Stimulated activated CD4-positive, alpha-beta T cell treated with anti-CD3 and anti-CD28 coated beads, Interleukin-1b, Interleukin-23, amount 100 ng/mL, for 48 hours (primary cell): Measurements from ENCODE around the gene DGAT2.
"Not testable (repeated sequence)": the region's sequence is repeated elsewhere in the genome, so short reads cannot be mapped to it uniquely, and the experiment has no call there.

Source experiments
- DNase-seq: peaks from one replicate; pipeline ENCODE4 v3.0.0-alpha.2; 2020

Gene DGAT2, protein sequence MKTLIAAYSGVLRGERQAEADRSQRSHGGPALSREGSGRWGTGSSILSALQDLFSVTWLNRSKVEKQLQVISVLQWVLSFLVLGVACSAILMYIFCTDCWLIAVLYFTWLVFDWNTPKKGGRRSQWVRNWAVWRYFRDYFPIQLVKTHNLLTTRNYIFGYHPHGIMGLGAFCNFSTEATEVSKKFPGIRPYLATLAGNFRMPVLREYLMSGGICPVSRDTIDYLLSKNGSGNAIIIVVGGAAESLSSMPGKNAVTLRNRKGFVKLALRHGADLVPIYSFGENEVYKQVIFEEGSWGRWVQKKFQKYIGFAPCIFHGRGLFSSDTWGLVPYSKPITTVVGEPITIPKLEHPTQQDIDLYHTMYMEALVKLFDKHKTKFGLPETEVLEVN

DNA sequence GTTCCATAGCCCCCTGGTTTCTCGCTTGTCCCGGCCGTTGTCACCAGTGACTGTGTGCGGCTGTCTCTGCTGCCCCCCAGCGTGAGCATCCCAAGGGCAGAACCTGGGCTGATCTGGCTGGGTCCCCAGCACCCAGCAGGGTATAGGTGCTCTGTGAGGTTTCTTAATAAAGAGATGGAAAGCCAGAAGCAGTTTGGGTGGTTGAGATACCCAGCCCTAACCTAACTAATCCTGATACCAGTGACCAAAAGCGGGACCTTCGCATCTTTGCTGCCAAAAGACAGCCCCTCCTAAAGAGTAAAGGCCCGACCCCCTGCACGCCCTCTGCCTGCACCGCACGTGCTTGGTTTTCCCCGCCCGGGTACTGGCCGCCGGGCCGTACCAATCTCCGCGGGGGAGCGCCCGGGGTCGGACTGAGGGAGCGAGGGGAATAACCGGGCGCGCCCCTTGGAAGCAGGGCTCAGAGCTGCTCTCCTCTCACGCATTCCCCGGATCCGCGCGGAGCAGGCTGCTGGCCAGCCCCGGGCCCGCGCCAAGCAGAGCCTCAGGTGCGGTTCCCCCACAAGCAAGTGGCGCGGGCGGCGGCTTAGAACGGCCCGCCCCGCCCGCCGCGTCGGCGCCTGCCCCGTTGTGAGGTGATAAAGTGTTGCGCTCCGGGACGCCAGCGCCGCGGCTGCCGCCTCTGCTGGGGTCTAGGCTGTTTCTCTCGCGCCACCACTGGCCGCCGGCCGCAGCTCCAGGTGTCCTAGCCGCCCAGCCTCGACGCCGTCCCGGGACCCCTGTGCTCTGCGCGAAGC is at the start of gene DGAT2:
Gene DGAT2 (plus strand): TSS at position 667 of the 797 bp plus-strand sequence. CDS start 214 bp downstream, outside the sequence.
- peak; percentile 67 for DNase-seq

DNA sequence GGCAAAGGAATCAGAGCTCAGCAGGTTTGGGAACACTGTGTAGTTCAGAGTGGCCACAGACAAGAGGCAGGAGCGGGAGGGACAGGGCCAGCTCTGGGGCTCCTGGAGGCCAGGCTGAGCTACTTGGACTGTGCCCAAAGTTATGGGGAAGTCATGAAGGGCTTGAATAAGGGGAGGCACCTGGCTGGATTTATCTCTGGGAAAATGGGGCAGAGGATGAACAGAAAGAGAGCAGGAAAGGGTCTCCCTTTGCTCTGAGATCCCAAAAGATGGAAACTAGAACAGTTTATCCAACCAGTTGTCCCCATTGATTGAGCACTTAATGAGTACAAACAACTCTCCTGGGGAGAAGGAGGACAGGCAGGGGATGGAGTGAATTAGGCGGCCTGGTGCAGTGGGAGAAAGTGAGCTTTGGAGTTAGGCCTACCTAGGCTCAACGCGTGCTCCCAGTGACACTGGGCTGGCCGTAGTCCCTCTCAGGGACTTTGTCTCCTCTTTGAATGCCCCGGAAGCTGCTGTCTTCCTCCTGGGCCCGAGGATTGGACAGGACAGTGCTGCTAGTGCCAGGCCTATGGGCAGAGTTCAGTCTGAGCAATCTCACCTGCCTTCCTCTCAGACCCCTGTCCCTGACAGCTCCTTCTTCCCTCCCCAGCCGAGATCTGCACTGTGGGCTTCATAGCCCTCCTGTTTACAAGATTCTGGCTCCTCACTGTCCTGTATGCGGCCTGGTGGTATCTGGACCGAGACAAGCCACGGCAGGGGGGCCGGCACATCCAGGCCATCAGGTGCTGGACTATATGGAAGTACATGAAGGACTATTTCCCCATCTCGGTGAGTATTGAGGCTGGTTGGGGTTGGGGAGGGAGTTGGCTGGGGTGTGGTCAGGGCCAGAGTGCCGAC is 49.0 kb upstream of the DGAT2 start:
- DNase-seq: no peak

DNA sequence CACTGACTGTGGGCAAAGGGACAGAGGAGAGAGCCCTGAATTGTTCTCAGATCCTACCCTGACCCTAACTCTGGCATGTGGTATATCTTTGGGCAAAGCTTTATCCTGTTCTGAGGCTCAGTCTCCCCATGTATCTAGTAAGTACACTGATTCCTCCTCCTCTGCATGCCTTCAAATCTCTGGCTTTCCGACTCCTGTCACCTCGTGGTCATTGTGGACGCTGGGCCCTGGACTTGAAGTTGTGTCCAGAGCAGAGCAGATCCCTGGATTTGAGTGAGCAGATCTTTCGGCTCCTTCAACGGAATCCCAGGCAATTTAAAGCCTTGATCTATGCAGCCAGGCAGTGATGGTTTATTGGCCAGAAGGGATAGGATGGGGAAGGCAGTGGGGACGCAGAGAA is 47.9 kb upstream of the DGAT2 start:
- DNase-seq: no peak

DNA sequence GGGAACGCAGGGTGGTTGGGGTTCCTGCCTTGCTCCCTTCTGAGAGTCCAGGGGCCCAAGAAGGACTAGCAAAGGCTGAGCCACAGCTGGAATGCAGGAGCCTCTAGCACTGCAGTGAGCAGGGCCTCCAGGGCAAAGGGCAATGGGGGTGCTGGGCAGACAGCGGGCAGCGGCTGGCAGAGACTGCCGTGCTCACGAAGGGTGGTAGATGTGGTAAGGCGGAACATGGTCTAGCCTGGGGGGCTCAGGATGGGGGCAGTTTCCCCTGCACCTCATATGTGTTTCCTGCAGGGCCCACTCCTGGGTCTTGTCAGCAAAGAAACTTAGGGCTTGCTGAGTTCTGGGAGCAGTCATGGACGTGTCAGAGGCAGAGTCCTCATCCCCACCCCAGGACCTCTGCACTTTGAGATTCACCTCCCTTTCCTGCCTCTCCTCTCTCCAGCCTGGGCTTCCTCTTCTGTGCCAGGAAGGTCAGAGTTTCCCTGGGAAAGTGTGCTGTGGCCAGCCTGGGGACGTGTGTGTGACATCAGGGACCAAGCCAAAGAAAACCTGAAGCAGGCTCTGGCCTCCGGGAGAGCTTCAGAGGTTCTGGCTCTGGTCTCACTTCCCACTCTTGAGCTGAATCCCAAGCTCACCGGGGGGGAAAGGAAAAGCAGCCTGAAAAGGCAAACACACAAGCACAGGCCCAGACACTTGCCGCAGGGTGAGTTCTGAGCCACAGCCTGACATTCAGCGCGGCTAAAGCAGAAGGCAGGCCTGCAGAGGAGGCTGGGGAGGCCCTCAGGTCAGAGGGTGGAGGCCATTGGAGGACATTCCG is 46.5 kb upstream of the DGAT2 start:
- no peak for DNase-seq

DNA sequence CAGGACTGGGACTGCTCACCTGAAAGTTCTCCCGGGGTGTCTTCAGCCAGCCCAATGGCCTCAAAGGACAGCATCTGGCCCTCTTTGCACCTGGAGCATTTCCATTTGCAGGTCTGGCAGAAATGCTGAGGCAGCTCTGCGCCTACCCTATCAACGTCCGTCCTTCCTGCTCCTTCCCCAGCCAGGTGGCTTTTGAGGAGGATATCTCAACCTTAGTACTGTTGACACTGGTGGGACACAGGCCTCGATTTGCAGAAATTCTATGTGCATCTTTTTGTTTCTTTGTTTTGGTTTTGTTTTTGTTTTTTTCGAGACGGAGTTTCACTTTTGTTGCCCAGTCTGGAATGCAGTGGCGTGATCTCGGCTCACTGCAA is 45.9 kb upstream of the DGAT2 start:
- no peak for DNase-seq

DNA sequence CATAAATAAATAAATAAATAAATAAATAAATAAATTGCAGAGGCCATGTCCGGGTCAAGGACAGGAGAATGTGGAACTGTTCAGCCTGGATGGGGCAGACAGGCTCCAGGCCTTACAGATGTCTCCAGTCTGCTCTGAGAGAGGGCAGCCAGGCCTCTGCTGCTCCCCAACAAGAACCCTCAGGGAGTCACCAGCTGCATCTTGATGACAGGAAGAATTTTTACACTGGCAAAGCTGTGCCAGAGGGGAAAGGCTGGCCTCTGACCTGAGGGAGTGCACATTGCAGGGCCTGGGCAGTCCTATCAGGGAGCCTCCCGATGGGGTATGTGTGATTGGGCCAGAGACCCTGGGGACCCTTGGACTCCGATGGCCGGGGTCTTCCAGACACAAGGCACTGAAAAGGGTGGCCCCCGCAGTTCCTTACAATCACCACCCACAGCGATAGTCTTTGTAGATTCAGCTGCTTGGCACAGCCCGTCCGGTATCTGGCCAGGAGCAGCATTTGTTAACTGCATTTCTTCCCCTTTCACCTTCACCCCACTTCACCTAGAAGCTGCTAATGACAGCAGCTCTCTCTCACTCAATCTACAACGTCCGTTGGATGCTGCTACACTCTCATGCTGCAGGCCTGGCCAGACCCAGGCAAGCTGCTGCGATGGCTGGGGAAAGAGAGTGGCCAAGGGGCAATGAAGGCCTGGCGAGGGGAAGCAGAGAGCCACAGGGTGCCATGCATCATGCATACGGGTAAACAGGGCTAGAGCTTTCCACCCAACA is 42.8 kb upstream of the DGAT2 start:
- DNase-seq: no peak

DNA sequence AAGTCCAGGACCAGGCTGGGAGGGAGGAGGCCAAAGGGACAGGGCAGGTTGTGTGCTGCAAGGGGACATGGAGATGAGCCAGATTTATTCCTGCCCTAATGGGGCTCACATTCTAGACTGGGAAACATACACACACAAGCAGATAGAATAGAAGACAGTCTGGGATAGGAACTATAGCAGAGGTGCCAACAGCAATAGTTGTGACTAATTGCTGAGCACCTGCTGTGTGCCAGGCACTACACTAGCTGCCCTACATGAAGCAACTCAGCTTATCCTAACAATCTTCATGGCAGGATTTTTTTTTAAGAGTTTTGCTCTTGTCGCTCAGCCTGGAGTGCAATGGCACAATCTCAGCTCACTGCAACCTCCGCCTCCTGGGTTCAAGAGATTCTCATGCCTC is 39.6 kb upstream of the DGAT2 start:
- no peak for DNase-seq

DNA sequence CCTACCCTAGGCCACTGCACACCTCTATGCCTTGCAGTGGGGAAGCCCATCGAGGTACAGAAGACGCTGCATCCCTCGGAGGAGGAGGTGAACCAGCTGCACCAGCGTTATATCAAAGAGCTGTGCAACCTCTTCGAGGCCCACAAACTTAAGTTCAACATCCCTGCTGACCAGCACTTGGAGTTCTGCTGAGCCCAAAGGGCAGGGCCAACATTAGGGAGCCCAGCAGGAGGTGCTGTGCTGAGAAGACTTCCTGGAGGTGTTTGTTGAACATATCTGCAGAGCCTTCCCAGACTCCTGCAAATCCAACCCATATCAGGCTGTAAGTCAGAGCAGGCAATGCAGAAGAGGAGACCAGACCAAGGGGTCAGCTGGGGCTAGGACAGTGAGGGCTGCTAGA is 37.5 kb upstream of the DGAT2 start:
- DNase-seq: no peak

DNA sequence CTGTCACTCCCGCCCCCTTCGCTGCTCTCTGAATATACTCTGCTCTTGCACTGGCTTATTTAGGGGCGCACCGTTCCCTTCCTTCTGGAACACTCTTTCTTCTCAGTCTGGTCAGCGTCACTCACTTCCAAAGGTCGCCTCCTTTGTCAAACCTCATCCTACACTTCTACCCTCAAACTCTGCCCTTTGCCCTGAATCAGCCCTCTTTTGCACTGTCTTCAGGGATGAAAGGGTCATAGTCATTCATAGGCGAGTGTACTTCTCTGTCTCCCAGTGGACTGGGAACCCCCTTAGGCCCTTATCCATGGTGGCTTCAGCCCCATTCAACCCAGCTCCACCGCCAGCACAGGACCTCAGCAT is 35.5 kb upstream of the DGAT2 start:
- no peak for DNase-seq

DNA sequence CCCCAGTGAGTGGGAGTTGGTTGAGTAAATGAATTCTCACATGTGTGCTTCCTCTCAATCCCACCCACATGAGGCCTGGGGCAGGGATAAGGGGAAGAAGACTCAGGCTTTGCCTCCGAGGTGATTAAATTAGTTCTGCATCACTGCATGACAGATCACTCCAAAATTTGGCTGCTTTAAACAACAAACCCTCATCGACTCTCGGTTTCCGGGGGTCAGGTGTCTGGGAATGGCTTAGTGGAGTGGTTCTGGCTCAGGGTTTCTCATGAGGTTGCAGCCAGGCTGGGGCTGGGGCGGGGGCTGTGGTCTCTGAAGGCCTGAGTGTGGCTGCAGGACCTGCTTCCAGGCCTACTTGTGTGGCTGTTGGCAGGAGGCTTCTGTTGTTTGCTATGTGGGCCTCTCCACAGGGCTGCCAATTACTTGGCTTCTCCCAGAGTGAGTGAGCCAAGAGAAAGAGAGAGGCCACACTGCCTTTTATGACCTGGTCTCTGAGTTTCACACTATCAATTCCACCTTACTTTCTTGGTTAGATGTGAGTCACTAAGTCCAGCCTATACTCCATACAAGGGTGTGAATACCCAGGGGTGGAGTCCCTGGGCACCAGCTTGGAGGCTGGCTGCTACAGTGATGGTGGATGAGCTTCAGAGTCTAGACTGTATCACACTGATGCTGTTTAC is 35.0 kb upstream of the DGAT2 start:
- peak; percentile 21 for DNase-seq

DNA sequence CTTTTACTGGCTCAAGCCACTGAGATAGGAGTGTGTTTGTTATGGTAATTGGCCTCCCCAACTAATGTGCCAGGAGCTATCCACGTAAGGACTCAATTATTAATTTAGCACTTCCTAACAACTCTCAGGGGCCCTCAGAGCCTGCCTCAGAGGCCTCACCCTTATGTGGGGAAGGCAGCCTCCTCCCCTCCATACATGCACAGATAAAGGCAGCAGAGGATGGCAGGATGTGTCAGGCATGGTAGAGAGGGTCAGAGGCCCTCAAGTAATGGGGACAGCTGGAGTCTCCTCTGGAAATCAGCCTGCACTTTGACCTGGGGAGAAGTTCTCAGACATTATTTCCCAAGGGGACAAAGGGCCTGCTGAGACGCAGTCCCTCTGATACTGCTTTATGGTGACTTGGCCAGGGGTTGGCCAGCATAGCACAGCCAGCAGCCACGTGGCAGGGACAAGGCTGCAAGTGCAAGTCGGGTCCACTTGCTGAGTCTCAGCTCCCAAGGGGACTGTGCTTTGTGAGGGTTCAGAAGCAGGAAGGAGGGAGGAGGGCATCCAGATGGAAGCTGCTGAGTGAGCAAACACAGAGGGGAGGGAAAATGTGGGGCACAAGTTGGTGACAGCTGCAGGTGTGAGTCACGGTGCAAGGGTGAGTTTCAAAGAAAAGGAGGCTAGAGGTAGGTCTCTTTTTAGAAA is 33.9 kb upstream of the DGAT2 start:
- no peak for DNase-seq

DNA sequence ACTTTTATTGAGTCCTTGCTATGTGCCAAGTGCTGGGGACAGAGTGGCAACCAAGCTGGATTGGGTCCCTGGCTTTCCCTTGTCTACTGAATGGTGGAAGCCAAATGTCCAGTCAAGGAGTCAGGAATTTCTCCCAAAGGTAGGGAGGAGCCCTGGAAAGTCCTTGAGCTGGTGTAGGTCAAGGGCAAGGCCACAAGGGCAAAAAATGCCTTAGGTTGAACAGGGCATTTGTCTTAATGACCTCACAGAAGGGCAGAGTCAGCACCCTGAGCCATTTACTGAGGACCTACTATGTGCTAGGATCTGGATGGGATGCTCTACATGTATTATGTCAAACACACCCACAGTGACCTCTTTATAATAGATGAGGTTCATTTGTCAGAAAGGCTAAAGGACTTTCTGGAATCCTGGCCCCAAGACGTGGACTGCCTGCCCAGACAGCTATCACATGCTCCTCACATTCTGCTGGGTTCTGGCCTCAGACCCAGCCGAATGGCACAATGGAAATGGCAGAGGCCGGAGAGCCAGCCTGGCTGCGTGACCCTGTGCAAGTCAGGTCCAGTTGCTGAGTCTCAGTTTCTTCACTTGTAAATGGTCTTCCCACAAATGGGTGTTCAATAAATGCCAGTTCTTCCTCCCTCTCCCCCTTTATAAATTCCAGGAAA is 33.3 kb upstream of the DGAT2 start:
- no peak for DNase-seq

DNA sequence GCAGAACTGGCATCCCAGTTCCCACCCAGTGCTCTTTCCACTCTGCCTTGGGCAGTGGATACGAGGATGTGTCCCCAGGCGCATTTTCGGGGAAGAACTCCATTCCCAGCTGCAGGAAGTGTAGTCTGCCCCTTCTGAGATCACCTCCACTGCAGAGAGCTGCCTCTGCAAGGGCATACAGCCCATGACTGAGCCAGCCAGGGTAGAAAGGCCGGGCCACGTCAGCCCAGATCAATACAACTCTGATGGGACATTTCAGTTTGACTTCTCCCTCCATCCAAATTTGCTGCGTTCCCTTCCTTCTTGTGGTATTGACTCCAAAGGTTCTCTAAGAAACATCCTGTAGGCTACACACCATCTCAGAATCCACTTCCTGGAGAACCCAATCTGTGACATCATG is 31.3 kb upstream of the DGAT2 start:
- DNase-seq: no peak

DNA sequence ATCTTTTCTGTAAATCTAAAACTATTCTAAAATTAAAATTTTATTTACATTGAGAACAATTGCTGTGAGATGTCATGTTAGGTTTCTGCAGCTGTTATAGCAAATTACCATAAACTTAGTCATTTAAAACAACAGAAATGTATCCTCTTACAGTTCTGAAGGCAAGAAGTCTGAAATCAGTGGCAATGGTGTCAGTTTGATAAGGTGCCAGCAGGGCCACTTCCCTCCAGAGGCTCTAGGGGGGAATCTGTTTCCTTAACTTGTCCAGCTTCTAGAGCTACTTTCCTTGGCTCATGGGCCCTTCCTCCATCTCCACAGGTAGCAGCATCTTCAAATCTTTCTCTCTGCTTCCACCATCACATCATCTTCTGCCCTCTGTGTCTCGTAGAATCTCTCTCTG is 27.9 kb upstream of the DGAT2 start:
- DNase-seq: no peak

DNA sequence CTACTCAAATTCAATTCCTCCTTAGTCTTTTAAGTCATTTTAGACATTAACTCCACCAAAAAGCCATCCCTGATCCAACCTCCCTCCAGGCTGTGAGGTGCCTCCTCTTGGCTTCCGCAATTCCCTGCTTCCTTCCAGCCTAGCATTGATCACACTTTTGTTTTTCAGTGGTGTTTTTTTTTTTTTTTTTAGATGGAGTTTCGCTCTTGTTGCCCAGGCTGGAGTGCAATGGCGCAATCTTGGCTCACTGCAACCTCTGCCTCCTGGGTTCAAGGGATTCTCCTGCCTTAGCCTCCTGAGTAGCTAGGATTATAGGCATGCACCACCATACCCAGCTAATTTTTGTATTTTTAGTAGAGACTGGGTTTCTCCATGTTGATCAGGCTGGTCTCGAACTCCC is 25.4 kb upstream of the DGAT2 start:
- not testable (repeated sequence) for DNase-seq

DNA sequence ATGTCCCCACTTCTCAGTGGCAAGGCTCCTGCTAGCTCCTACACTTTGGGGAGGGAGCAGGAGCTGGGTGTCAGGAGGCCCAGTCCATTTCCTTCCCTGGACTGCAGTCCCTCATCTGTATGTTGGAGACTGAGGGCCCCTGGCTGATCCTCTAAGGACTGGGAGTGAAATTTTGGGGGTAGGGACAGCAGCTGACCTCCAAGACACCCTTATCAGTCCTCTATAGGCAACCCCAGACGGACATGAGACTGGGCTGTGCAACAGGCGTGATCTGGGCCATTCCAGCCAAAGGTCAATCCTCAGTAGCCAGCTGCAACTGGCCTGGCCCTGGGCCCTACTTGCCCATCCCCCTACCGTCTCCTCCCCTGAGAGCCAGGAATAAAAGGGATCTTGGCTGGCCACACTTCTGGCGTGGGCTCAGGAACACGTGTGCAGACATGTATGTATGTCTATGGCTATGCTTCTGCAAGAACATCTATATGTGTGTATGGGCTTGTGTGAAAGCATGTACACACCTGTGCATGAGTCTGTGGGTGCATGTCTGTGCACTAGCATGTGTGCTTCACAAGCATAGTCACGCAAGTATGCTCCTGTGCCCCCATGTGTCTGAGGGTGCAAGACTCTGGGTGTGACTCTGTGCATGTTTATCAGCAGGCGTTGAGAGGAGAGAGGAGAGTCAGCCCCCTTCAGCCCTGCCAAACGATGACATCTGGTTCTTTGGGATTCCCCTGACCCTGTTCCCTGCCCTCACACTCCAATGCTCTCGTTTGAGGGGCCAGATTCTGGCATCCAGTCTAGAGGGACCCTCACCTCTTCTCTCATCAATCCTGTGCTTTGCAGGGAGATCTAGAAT is 24.6 kb upstream of the DGAT2 start:
- DNase-seq: no peak

DNA sequence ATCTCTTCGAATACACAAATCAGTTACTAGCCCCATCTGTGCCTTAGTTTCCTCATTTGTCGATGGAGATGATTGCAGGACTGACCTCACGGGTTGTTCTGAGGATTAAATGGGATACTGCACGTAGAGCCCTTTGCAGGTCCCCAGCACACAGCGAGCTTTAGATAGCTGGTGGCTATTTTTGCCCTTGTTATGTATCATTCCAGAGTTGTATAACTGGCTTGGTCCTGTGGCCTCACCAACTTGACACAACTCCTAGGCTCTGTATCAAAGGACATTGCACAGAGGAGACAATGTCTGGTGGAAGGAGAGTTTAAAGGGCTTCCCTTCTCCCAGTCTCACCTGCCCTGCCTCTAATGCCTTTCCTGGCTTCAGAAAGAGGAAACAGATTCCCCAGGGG is 22.8 kb upstream of the DGAT2 start:
- no peak for DNase-seq

DNA sequence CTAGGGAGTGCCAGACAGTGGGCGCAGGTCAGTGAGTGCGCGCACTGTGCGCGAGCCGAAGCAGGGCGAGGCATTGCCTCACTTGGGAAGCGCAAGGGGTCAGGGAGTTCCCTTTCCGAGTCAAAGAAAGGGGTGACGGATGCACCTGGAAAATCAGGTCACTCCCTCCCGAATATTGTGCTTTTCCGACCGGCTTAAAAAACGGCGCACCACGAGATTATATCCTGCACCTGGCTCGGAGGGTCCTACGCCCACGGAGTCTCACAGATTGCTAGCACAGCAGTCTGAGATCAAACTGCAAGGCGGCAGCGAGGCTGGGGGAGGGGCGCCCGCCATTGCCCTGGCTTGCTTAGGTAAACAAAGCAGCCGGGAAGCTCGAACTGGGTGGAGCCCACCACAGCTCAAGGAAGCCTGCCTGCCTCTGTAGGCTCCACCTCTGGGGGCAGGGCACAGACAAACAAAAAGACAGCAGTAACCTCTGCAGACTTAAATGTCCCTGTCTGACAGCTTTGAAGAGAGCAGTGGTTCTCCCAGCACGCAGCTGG is 19.8 kb upstream of the DGAT2 start:
- DNase-seq: not testable (repeated sequence)

DNA sequence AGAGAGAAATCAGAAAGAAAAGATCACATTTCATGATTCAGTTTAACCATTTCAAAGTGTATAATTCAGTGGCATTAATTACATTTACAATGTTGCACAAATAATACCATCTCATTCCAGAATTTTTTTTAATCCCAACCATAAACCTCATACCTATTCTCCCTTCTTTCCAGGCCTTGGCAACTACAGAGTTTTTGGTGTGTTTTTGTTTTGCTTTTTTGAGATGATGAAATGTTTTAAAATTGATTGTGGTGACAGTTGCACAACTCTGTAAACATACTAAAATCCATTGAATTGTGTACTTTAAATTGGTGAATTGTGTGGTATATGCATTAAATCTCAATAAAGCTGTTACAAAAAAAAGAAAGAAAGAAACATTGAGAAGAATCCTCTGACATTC is 13.6 kb upstream of the DGAT2 start:
- not testable (repeated sequence) for DNase-seq
